GM19351 (cell line): ENCODE results near the gene ZNF471.

ENCODE experiments used
- ATAC-seq: cut with Tn5 transposase; IDR thresholded peaks from one replicate; pipeline ENCODE4 v1.9.1; 2021; ENCODE audit warnings: mild to moderate bottlenecking, moderate library complexity; ENCODE audit not compliant: unreplicated experiment

Gene ZNF471

DNA sequence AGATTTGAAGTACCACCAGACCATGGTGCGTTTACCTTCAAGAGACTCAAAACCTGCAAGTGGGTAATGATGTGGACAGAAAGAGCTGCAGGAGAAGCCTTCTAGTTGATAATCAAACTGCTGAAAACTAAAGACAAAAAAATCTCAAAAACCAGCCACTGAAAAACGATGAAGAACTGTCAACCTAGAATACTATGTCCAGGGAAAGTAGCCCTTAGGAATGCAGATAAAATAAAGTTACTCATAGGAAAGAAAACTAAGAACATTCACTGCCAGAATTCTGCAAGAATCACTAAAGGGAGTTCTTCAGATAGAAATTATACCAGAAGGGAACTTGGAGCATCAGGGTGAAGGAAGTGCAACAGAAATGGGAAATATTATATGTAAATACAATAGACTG lies 64.9 kb downstream of the ZNF471 start:
- no peak for ATAC-seq

GRCh38 chr19:56573914-56574313 lies 66.3 kb downstream of the ZNF471 start:
- no peak for ATAC-seq

- no peak for ATAC-seq
Measured at GRCh38 chr19:56577719-56578602, 70.3 kb downstream of the ZNF471 start.
